B cell (primary cell): ENCODE results near the gene ZFPL1. TPM values are rescaled to one million over a fixed set of nuclear protein-coding genes. Genes with fewer than 3 reads are reported as not detected.

Experiments used
- ATAC-seq: fragments of 200-7000 bp; cut with Tn5 transposase; one replicate; pipeline ENCODE4 v1.10.0; 2021; ENCODE audit warnings: low read depth, mild to moderate bottlenecking, moderate number of reproducible peaks, moderate library complexity
- CTCF ChIA-PET: fragments of 350-600 bp; sonication (Branson Sonifier 250); formaldehyde crosslinking; loops from one replicate; lab custom pipeline; 2021; ENCODE audit warnings: antibody characterized with exemption, inconsistent platforms; lab: Charles Lee
- POLR2A ChIA-PET: fragments of 350-600 bp; sonication (Branson Sonifier 250); formaldehyde crosslinking; loops from one replicate; lab custom pipeline; 2021; ENCODE audit warnings: antibody characterized with exemption; lab: Charles Lee
- DNase-seq: peaks from one replicate; pipeline ENCODE4 v3.0.0; 2013
- H2AFZ ChIP-seq: 2 replicates; pipeline ENCODE4 v1.6.1; 2012; ENCODE audit warnings: mild to moderate bottlenecking, low read depth, low read length; ENCODE audit not compliant: insufficient read depth, poor library complexity, severe bottlenecking
- H3K27ac ChIP-seq, 2 donors: 1 replicate in 1 of 2; 2 replicates in 1 of 2; pipeline ENCODE4 v1.5.1; 2012 to 2013; ENCODE audit warnings: low read length in 2 of 2, mild to moderate bottlenecking in 2 of 2, moderate library complexity in 1 of 2
- H3K27me3 ChIP-seq, 4 experiments: fragments of 200-600 bp in 1 of 4; sonication (generic) in 1 of 4; replicated peaks in 1 of 4; 1 replicate in 2 of 4; 2 replicates in 2 of 4; pipeline versions ENCODE4 v1.6.1 to v1.7.0; 2013 to 2016; ENCODE audit warnings: low read length in 3 of 4, mild to moderate bottlenecking in 2 of 4, mixed read lengths in 1 of 4, moderate library complexity in 1 of 4; ENCODE audit not compliant: insufficient read depth in 4 of 4, control insufficient read depth in 3 of 4; ENCODE audit errors: control extremely low read depth in 1 of 4
- H3K36me3 ChIP-seq, 2 experiments: replicated peaks in 1 of 2; 1 replicate in 1 of 2; 2 replicates in 1 of 2; pipeline versions ENCODE4 v1.6.1 to v1.7.1; 2013; ENCODE audit warnings: low read length in 1 of 2; ENCODE audit not compliant: insufficient read depth in 2 of 2, control insufficient read depth in 1 of 2; ENCODE audit errors: control extremely low read depth in 1 of 2, extremely low read depth in 1 of 2
- H3K4me1 ChIP-seq, 2 donors: fragments of 200-600 bp in 1 of 2; sonication (generic) in 1 of 2; 1 replicate in 1 of 2; 2 replicates in 1 of 2; pipeline versions ENCODE4 v1.5.1 to v1.6.1; 2013 to 2017; ENCODE audit warnings: low read length in 2 of 2; ENCODE audit not compliant: control insufficient read depth in 2 of 2, insufficient read depth in 2 of 2
- H3K4me2 ChIP-seq: replicated peaks from 2 replicates; pipeline ENCODE3; 2012; ENCODE audit warnings: mild to moderate bottlenecking, low read depth, low read length; ENCODE audit not compliant: poor library complexity, severe bottlenecking
- H3K4me3 ChIP-seq, 5 experiments: fragments of 200-600 bp in 1 of 5; sonication (generic) in 1 of 5; 1 replicate in 3 of 5; 2 replicates in 2 of 5; pipeline versions ENCODE4 v1.5.1 to v1.7.0; 2011 to 2016; ENCODE audit warnings: low read length in 4 of 5, mild to moderate bottlenecking in 4 of 5, low read depth in 2 of 5, control low read depth in 1 of 5, moderate library complexity in 1 of 5; ENCODE audit not compliant: insufficient read depth in 1 of 5; ENCODE audit errors: control extremely low read depth in 1 of 5, extremely low read depth in 1 of 5
- H3K79me2 ChIP-seq: fragments of 200-600 bp; sonication (generic); one replicate; pipeline ENCODE4 v1.6.0; 2016; ENCODE audit warnings: low read length; ENCODE audit not compliant: control insufficient read depth, insufficient read depth
- H3K9ac ChIP-seq: fragments of 200-600 bp; sonication (generic); 2 replicates; pipeline ENCODE4 v1.6.1; 2017; ENCODE audit warnings: mild to moderate bottlenecking, low read length, moderate library complexity
- H3K9me3 ChIP-seq, 3 donors: one replicate each; pipeline versions ENCODE4 v1.6.1 to v1.7.1; 2013; ENCODE audit warnings: low read length in 2 of 3; ENCODE audit not compliant: control insufficient read depth in 2 of 3, insufficient read depth in 1 of 3; ENCODE audit errors: control extremely low read depth in 1 of 3
- H4K20me1 ChIP-seq: 2 replicates; pipeline ENCODE4 v1.6.0; 2012; ENCODE audit warnings: mild to moderate bottlenecking, low read length; ENCODE audit not compliant: insufficient read depth, control insufficient read depth, poor library complexity, severe bottlenecking
- H3K27ac Mint-ChIP-seq: one replicate; pipeline ENCODE4 v1.8.0; 2021; ENCODE audit warnings: mixed read lengths
- H3K27me3 Mint-ChIP-seq: one replicate; pipeline ENCODE4 v1.8.0; 2021; ENCODE audit warnings: mixed read lengths
- H3K4me1 Mint-ChIP-seq: one replicate; pipeline ENCODE4 v1.8.0; 2021; ENCODE audit warnings: mixed read lengths
- H3K4me3 Mint-ChIP-seq: one replicate; pipeline ENCODE4 v1.8.0; 2021; ENCODE audit warnings: mixed read lengths
- H3K9me3 Mint-ChIP-seq: one replicate; pipeline ENCODE4 v1.8.0; 2022; ENCODE audit warnings: mixed read lengths; ENCODE audit not compliant: insufficient read depth
- EZH2 ChIP-seq: IDR thresholded peaks from 2 replicates; pipeline ENCODE4 v1.6.1; 2012; ENCODE audit warnings: borderline replicate concordance, low read depth, mild to moderate bottlenecking, moderate library complexity, low read length; ENCODE audit not compliant: insufficient read depth, poor library complexity, severe bottlenecking
- WGBS: methylation state at CpG from one replicate; pipeline ENCODE4 v1.1.5; 2013; ENCODE audit warnings: missing lambda C conversion rate; ENCODE audit not compliant: insufficient coverage; 5-methylcytosine and 5-hydroxymethylcytosine counted together
- intact Hi-C: fragments of 100-400 bp; cut with micrococcal nuclease; formaldehyde crosslinking; loops from one replicate; pipeline ENCODE4 v1.10.0; 2022
- polyA plus RNA-seq: library from polyadenylated mRNA; depleted of rRNA; stranded (reverse); fragments of >200 nt; gene quantifications from 2 replicates; pipeline ENCODE4 v1.2.3, GENCODE V29; 2012
- total RNA-seq, 2 donors: library from RNA; stranded (reverse); fragments of 120-200 nt in 1 of 2; gene quantifications; 1 replicate in 1 of 2; 2 replicates in 1 of 2; pipeline versions ENCODE4 v1.2.3 to v1.2.4, GENCODE V29; 2013 to 2022
- TF ChIP-seq, protein P1 (sequence below): fragments of 200-600 bp; IDR thresholded peaks from one replicate; pipeline ENCODE4 v1.8.0; 2022; ENCODE audit warnings: antibody characterized with exemption, mild to moderate bottlenecking

Gene ZFPL1
- total and polyA plus RNA-seq, 2 donors (not counting 1 experiment from before 2014, with no cell fraction given), result 57.3 to 79.2 TPM

DNA sequence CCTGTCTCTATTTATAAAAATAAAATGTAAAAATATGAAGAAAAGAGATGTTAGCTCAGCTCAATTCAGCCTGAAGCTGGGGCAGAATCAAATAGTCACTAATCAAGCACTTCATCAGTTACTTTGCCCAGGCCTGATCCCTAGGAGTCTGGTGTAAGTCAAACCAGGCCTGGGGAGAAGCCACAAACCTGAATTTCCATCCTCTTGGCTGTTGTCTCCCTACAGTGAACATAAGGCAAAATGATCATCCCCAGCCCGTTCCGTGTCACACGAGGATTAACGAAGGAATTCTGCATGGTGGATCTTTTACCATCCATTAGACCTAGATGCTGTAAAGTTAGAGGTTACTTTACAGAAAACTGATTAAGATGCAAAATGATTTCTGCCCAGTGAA is 19.2 kb upstream of the ZFPL1 start:
- Histone ChIP-seq H3K79me2 (no peaks in the 10 kb centered on the region), H3K4me2 (no peak overlapping the region), H3K9ac (no peak overlapping the region), H3K36me3 (no peaks in the 10 kb centered on the region), H3K9me3 (peaks cover 0 to 3% (median 0%) of the 10 kb centered on the region in 3 donors), H4K20me1 (no peaks in the 10 kb centered on the region), H3K4me3 (no peak overlapping the region), H3K27me3 (no peaks in the 10 kb centered on the region), H3K27ac (no peak overlapping the region), H2AFZ (no peak overlapping the region), H3K4me1 (no peaks in the 10 kb centered on the region)
- no peak overlapping the region for H3K4me3 Mint-ChIP-seq
- no peaks in the 10 kb centered on the region for H3K27me3 Mint-ChIP-seq
- no peaks in the 10 kb centered on the region for H3K9me3 Mint-ChIP-seq
- ATAC-seq (no peak), DNase-seq (no peak)
- H3K27ac Mint-ChIP-seq, result no peak overlapping the region
- TF ChIP-seq EZH2, result no peak
- TF ChIP-seq, protein P1, sequence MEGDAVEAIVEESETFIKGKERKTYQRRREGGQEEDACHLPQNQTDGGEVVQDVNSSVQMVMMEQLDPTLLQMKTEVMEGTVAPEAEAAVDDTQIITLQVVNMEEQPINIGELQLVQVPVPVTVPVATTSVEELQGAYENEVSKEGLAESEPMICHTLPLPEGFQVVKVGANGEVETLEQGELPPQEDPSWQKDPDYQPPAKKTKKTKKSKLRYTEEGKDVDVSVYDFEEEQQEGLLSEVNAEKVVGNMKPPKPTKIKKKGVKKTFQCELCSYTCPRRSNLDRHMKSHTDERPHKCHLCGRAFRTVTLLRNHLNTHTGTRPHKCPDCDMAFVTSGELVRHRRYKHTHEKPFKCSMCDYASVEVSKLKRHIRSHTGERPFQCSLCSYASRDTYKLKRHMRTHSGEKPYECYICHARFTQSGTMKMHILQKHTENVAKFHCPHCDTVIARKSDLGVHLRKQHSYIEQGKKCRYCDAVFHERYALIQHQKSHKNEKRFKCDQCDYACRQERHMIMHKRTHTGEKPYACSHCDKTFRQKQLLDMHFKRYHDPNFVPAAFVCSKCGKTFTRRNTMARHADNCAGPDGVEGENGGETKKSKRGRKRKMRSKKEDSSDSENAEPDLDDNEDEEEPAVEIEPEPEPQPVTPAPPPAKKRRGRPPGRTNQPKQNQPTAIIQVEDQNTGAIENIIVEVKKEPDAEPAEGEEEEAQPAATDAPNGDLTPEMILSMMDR, result no peak
- WGBS, result no CpG with 5 or more reads among the region's 4 CpGs
- intact Hi-C loops, result no loop called here
- CTCF ChIA-PET, result no interaction called here
- H3K4me1 Mint-ChIP-seq, result no peaks in the 10 kb centered on the region
- POLR2A ChIA-PET, result interaction anchor here (0.7 kb wide), 1 partner anchor 897 kb away, joined by 14 read pairs; the partner anchor contains the start of gene SART1

GRCh38 chr11:65065851-65066250 is 18.2 kb upstream of the ZFPL1 start:
- intact Hi-C loops, result no loop called here
- ATAC-seq, result no peak
- no peak overlapping the region for H3K4me3 Mint-ChIP-seq
- H3K4me2 ChIP-seq, result no peak overlapping the region
- WGBS, result 96% methylated on average over 7 of the region's 7 CpGs
- CTCF ChIA-PET, result no interaction called here
- DNase-seq, result no peak
- no peak overlapping the region for H3K27ac ChIP-seq
- no peaks in the 10 kb centered on the region for H3K79me2 ChIP-seq
- H3K9me3 Mint-ChIP-seq, result no peaks in the 10 kb centered on the region
- no peak overlapping the region for H3K9ac ChIP-seq
- H3K4me1 ChIP-seq, result no peaks in the 10 kb centered on the region
- H3K4me1 Mint-ChIP-seq, result no peaks in the 10 kb centered on the region
- H3K4me3 ChIP-seq, result no peak overlapping the region
- no peak overlapping the region for H3K27ac Mint-ChIP-seq
- no peaks in the 10 kb centered on the region for H3K36me3 ChIP-seq
- peaks cover 0 to 3% (median 0%) of the 10 kb centered on the region in 3 donors for H3K9me3 ChIP-seq
- no peaks in the 10 kb centered on the region for H3K27me3 ChIP-seq
- TF ChIP-seq EZH2, result no peak
- TF ChIP-seq, protein P1, result no peak
- no peak overlapping the region for H2AFZ ChIP-seq
- no peaks in the 10 kb centered on the region for H4K20me1 ChIP-seq
- H3K27me3 Mint-ChIP-seq, result no peaks in the 10 kb centered on the region
- POLR2A ChIA-PET, result no interaction called here
